ENCODE data around the gene ABI2. TPM values are rescaled to one million over a fixed set of nuclear protein-coding genes. Genes with fewer than 3 reads are reported as not detected.
"Not testable (repeated sequence)": the region's sequence is repeated elsewhere in the genome, so short reads cannot be mapped to it uniquely, and the experiment has no call there.

Gene ABI2
- total and polyA plus RNA-seq, 4 experiments from 2014 or later: 19.7 to 39.1 (median 26.3) TPM

GRCh38 chr2:203354966-203355365, 26.8 kb downstream of the ABI2 start:
- intact Hi-C loops (cut with micrococcal nuclease): no loop called here
- Mint-ChIP-seq H3K36me3 (peaks cover 7 to 32% of the 10 kb centered on the region in 2 donors), H3K4me3 (no peak overlapping the region), H3K27me3 (no peaks in the 10 kb centered on the region), H3K9me3 (peaks cover 0 to 5% (median 0%) of the 10 kb centered on the region in 8 donors), H3K4me1 (peaks cover 0 to 5% (median 2%) of the 10 kb centered on the region in 4 donors), H3K27ac (no peak overlapping the region)
- ChIA-PET POLR2A (ENCODE audit: partially characterized antibody) (no interaction called here), CTCF (ENCODE audit: partially characterized antibody) (no interaction called here)
- Histone ChIP-seq H3K4me3 (ENCODE audit: low read length in 2 of 2) (no peak overlapping the region), H3K36me3 (ENCODE audit: insufficient read depth, low read length) (no peaks in the 10 kb centered on the region), H3K4me1 (ENCODE audit: insufficient read depth, low read length) (no peaks in the 10 kb centered on the region), H3K9me3 (ENCODE audit: control insufficient read depth in 1 of 2, low read length in 2 of 2) (no peaks in the 10 kb centered on the region), H3K27ac (ENCODE audit: low read depth, low read length) (no peak overlapping the region), H3K27me3 (ENCODE audit: insufficient read depth, low read length) (no peaks in the 10 kb centered on the region)
- no peak for DNase-seq

GRCh38 chr2:203359450-203359849, 31.3 kb downstream of the ABI2 start:
- no peak for DNase-seq
- Histone ChIP-seq H3K9me3 (ENCODE audit: control insufficient read depth in 1 of 2, low read length in 2 of 2) (no peaks in the 10 kb centered on the region), H3K27me3 (ENCODE audit: insufficient read depth, low read length) (no peaks in the 10 kb centered on the region), H3K4me1 (ENCODE audit: insufficient read depth, low read length) (no peaks in the 10 kb centered on the region), H3K36me3 (ENCODE audit: insufficient read depth, low read length) (no peaks in the 10 kb centered on the region), H3K4me3 (ENCODE audit: low read length in 2 of 2) (no peak overlapping the region), H3K27ac (ENCODE audit: low read depth, low read length) (no peak overlapping the region)
- POLR2A ChIA-PET (ENCODE audit: partially characterized antibody): no interaction called here
- no peak overlapping the region for H3K27ac Mint-ChIP-seq
- intact Hi-C loops (cut with micrococcal nuclease): no loop called here
- no peaks in the 10 kb centered on the region for H3K27me3 Mint-ChIP-seq
- CTCF ChIA-PET (ENCODE audit: partially characterized antibody): no interaction called here
- peaks cover 0 to 11% (median 7%) of the 10 kb centered on the region in 4 donors for H3K4me1 Mint-ChIP-seq
- peaks cover 6 to 24% of the 10 kb centered on the region in 2 donors for H3K36me3 Mint-ChIP-seq
- peaks cover 0 to 5% (median 0%) of the 10 kb centered on the region in 8 donors for H3K9me3 Mint-ChIP-seq
- H3K4me3 Mint-ChIP-seq: no peak overlapping the region

DNA sequence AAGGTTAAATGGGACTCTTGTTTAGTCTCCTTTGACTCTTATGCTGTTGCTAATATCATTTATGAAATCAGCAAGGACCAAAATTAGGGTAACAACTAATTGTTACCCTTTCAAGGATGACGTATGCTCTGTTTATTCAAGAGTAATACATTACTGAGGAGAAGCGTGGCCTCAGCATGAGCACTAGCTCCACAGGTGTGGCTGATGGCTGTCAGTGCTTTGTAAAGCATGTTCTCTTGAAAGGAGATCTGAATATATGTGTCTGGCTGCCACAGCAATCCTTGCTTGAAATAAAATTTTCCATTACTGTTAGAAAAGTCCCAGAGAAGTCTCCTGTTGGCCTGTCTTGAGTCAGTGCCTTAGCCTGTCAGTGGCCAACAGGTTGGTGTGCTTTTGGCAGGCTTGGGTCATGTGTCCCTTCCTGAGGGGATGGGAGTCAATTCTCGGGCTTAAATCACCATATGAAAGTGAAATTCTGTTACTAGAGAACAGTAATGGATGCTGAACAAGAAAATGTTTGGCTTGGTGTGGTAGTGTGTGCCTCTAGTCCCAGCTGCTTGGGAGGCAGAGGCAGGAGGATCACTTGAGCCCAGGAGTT, 32.7 kb downstream of the ABI2 start:
- Mint-ChIP-seq H3K27me3 (no peaks in the 10 kb centered on the region), H3K36me3 (peaks cover 4 to 15% of the 10 kb centered on the region in 2 donors), H3K4me3 (no peak overlapping the region), H3K27ac (no peak overlapping the region), H3K9me3 (peaks cover 0 to 5% (median 0%) of the 10 kb centered on the region in 8 donors), H3K4me1 (peaks cover 0 to 9% (median 7%) of the 10 kb centered on the region in 4 donors)
- H3K4me3 ChIP-seq (ENCODE audit: low read length in 2 of 2): no peak overlapping the region
- DNase-seq: no peak
- no peak overlapping the region for H3K27ac ChIP-seq (ENCODE audit: low read depth, low read length)
- H3K27me3 ChIP-seq (ENCODE audit: insufficient read depth, low read length): no peaks in the 10 kb centered on the region
- H3K36me3 ChIP-seq (ENCODE audit: insufficient read depth, low read length): no peaks in the 10 kb centered on the region
- no peaks in the 10 kb centered on the region for H3K4me1 ChIP-seq (ENCODE audit: insufficient read depth, low read length)
- ChIA-PET POLR2A (ENCODE audit: partially characterized antibody) (interaction anchor here (1.1 kb wide), 1 partner anchor 450 kb away, joined by 3 read pairs; the partner anchor contains the start of gene WDR12), CTCF (ENCODE audit: partially characterized antibody) (interaction anchor here (1.2 kb wide), 1 partner anchor 17 kb away, joined by 3 read pairs; no protein-coding TSS in a partner anchor)
- intact Hi-C loops (cut with micrococcal nuclease): no loop called here
- H3K9me3 ChIP-seq (ENCODE audit: control insufficient read depth in 1 of 2, low read length in 2 of 2): no peaks in the 10 kb centered on the region

- POLR2A ChIA-PET (ENCODE audit: partially characterized antibody): interaction anchor here (1.1 kb wide), 1 partner anchor 450 kb away, joined by 3 read pairs; the partner anchor contains the start of gene WDR12
- intact Hi-C loops (cut with micrococcal nuclease): no loop called here
- DNase-seq: no peak
- CTCF ChIA-PET (ENCODE audit: partially characterized antibody): interaction anchor here (1.2 kb wide), 1 partner anchor 17 kb away, joined by 3 read pairs; no protein-coding TSS in a partner anchor
- Histone ChIP-seq H3K27me3 (ENCODE audit: insufficient read depth, low read length) (no peaks in the 10 kb centered on the region), H3K27ac (ENCODE audit: low read depth, low read length) (no peak overlapping the region), H3K4me1 (ENCODE audit: insufficient read depth, low read length) (no peaks in the 10 kb centered on the region), H3K36me3 (ENCODE audit: insufficient read depth, low read length) (no peaks in the 10 kb centered on the region), H3K9me3 (ENCODE audit: control insufficient read depth in 1 of 2, low read length in 2 of 2) (no peaks in the 10 kb centered on the region), H3K4me3 (ENCODE audit: low read length in 2 of 2) (no peak overlapping the region)
- Mint-ChIP-seq H3K9me3 (peaks cover 0 to 5% (median 0%) of the 10 kb centered on the region in 8 donors), H3K4me1 (peaks cover 0 to 8% (median 7%) of the 10 kb centered on the region in 4 donors), H3K27me3 (no peaks in the 10 kb centered on the region), H3K27ac (peak overlapping the region in 1 of 7 donors; percentile 65), H3K36me3 (peaks cover 3 to 14% of the 10 kb centered on the region in 2 donors), H3K4me3 (peak overlapping the region in 1 of 8 donors; percentile 7)
Observed at GRCh38 chr2:203361495-203361894, 33.3 kb downstream of the ABI2 start.

DNA sequence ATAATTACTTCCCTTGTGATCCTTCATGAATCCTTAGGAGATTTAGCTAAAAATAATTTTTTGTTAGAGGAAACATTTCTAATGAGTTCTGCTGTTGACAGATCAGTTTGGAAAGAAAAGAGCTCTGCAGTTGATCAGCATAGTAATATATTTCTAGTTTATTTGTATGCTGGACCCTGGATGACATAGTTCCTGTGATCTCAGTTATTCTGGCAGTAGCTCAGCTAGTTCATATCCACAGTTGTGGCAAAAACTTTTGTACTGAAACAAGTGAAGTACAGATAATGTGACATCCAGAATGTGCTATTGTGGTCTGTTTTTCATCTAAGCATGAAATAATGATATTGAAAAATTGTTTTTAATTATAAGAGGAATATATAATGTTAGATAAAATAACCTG, 33.7 kb downstream of the ABI2 start:
- H3K4me1 Mint-ChIP-seq: peaks cover 0 to 8% (median 7%) of the 10 kb centered on the region in 4 donors
- no peak overlapping the region for H3K27ac ChIP-seq (ENCODE audit: low read depth, low read length)

DNA sequence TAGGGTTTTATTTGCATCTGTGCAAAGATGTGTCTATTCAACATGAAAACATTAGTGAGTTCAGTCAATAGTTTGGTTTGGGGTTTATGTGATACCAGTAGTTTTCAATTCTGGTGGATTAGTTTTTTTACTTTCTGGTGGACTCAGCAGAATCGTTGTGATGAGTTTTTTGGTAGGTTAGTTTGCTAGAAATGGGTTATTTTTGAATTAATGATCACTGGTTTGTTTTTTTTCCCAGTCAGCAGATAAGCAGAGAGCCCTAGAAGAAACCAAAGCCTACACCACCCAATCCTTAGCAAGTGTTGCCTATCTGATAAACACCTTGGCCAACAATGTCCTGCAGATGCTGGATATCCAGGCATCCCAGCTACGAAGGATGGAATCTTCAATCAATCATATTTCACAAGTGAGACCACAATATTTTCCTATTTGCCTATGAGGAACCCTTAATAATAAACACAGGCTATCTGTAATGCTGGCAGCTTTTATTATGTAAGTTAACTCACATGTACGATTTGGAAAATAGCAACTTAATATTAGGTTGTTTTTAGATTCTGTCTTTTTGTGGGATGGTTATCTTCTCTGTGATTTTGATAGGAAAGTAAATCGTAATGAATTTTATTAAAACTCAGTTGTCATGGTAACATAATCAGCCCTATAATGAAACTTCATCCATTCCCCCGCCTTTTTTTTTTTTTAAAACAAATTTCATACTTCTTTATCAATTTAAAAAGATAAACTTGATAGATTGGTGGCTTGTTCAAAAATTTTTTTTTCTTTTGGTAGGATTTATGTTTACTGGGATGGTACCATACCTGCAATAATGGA, 38.7 kb downstream of the ABI2 start:
- no peaks in the 10 kb centered on the region for H3K4me1 Mint-ChIP-seq
- H3K9me3 Mint-ChIP-seq: no peaks in the 10 kb centered on the region

More for the DNA sequence above, 33.7 kb downstream of the ABI2 start:
- Histone ChIP-seq H3K9me3 (ENCODE audit: control insufficient read depth in 1 of 2, low read length in 2 of 2) (no peaks in the 10 kb centered on the region), H3K36me3 (ENCODE audit: insufficient read depth, low read length) (no peaks in the 10 kb centered on the region), H3K27me3 (ENCODE audit: insufficient read depth, low read length) (no peaks in the 10 kb centered on the region), H3K4me1 (ENCODE audit: insufficient read depth, low read length) (no peaks in the 10 kb centered on the region), H3K4me3 (ENCODE audit: low read length in 2 of 2) (no peak overlapping the region)
- H3K27ac Mint-ChIP-seq: peak overlapping the region in 1 of 7 donors; percentile 65
- intact Hi-C loops (cut with micrococcal nuclease): no loop called here
- POLR2A ChIA-PET (ENCODE audit: partially characterized antibody): interaction anchor here (1.1 kb wide), 1 partner anchor 451 kb away, joined by 3 read pairs; the partner anchor contains the start of gene WDR12
- H3K9me3 Mint-ChIP-seq: peaks cover 0 to 5% (median 0%) of the 10 kb centered on the region in 8 donors
- H3K27me3 Mint-ChIP-seq: no peaks in the 10 kb centered on the region
- no peak overlapping the region for H3K4me3 Mint-ChIP-seq
- CTCF ChIA-PET (ENCODE audit: partially characterized antibody): interaction anchor here (0.6 to 1.2 kb wide), 2 partner anchors 18 to 23 kb away, joined by 3 read pairs; no protein-coding TSS in a partner anchor
- peaks cover 6 to 19% of the 10 kb centered on the region in 2 donors for H3K36me3 Mint-ChIP-seq
- DNase-seq: no peak

GRCh38 chr2:203372706-203373105, 44.5 kb downstream of the ABI2 start:
- H3K9me3 Mint-ChIP-seq; H3K27me3 ChIP-seq (ENCODE audit: insufficient read depth, low read length); H3K4me1 ChIP-seq (ENCODE audit: insufficient read depth, low read length); H3K4me1 Mint-ChIP-seq; H3K4me3 ChIP-seq (ENCODE audit: low read length in 2 of 2); intact Hi-C loops (cut with micrococcal nuclease); H3K27ac ChIP-seq (ENCODE audit: low read depth, low read length); H3K4me3 Mint-ChIP-seq; H3K27ac Mint-ChIP-seq; H3K27me3 Mint-ChIP-seq; DNase-seq; POLR2A ChIA-PET (ENCODE audit: partially characterized antibody); H3K9me3 ChIP-seq (ENCODE audit: control insufficient read depth in 1 of 2, low read length in 2 of 2); H3K36me3 ChIP-seq (ENCODE audit: insufficient read depth, low read length); CTCF ChIA-PET (ENCODE audit: partially characterized antibody): not testable (repeated sequence)
- peaks cover 9 to 11% of the 10 kb centered on the region in 2 donors for H3K36me3 Mint-ChIP-seq

More for the DNA sequence above, 38.7 kb downstream of the ABI2 start:
- no peak overlapping the region for H3K4me3 ChIP-seq (ENCODE audit: low read length in 2 of 2)
- no peaks in the 10 kb centered on the region for H3K4me1 ChIP-seq (ENCODE audit: insufficient read depth, low read length)
- H3K27me3 ChIP-seq (ENCODE audit: insufficient read depth, low read length): no peaks in the 10 kb centered on the region
- ChIA-PET CTCF (ENCODE audit: partially characterized antibody) (no interaction called here), POLR2A (ENCODE audit: partially characterized antibody) (no interaction called here)
- no peaks in the 10 kb centered on the region for H3K9me3 ChIP-seq (ENCODE audit: control insufficient read depth in 1 of 2, low read length in 2 of 2)
- no peak for DNase-seq
- H3K27ac ChIP-seq (ENCODE audit: low read depth, low read length): no peak overlapping the region
- no peaks in the 10 kb centered on the region for H3K27me3 Mint-ChIP-seq
- H3K27ac Mint-ChIP-seq: no peak overlapping the region
- H3K36me3 Mint-ChIP-seq: peaks cover 11 to 13% of the 10 kb centered on the region in 2 donors
- peaks cover 3% of the 10 kb centered on the region for H3K36me3 ChIP-seq (ENCODE audit: insufficient read depth, low read length)
- H3K4me3 Mint-ChIP-seq: no peak overlapping the region
- intact Hi-C loops (cut with micrococcal nuclease): no loop called here

Measured in CD4-positive, alpha-beta memory T cell (primary cell).